Vagina (tissue), 2 donors: Measurements from ENCODE around the gene ATXN1. TPM values are rescaled to one million over a fixed set of nuclear protein-coding genes. Genes with fewer than 3 reads are reported as not detected.

ENCODE experiments used
- DNase-seq, 2 donors: peaks; one replicate each; pipeline ENCODE4 v3.0.0-alpha.2; 2017; ENCODE audit errors: extremely low spot score in 2 of 2
- H3K27ac ChIP-seq: fragments of 200-600 bp; sonication (generic); one replicate; pipeline ENCODE4 v1.5.1; 2019
- H3K27me3 ChIP-seq: fragments of 200-600 bp; sonication (generic); one replicate; pipeline ENCODE4 v1.5.1; 2019
- H3K36me3 ChIP-seq, 2 donors: fragments of 200-600 bp; sonication (generic); one replicate each; pipeline ENCODE4 v1.5.1; 2017 to 2019
- H3K4me1 ChIP-seq: fragments of 200-600 bp; sonication (generic); one replicate; pipeline ENCODE4 v1.5.1; 2019
- H3K4me3 ChIP-seq, 2 donors: fragments of 200-600 bp; sonication (generic); 1 replicate in 1 of 2; 2 replicates in 1 of 2; pipeline ENCODE4 v1.5.1; 2016 to 2019
- H3K9me3 ChIP-seq: fragments of 200-600 bp; sonication (generic); one replicate; pipeline ENCODE4 v1.5.1; 2019
- POLR2A ChIP-seq, 2 donors: fragments of 450-650 bp; IDR thresholded peaks; one replicate each; pipeline ENCODE4 v1.6.1; 2017; ENCODE audit warnings: antibody characterized with exemption in 2 of 2, mild to moderate bottlenecking in 2 of 2, moderate library complexity in 2 of 2
- POLR2AphosphoS5 ChIP-seq, 2 donors: sonication (generic); formaldehyde crosslinking; IDR thresholded peaks; one replicate each; pipeline ENCODE4 v1.9.0; 2017; ENCODE audit warnings: antibody characterized with exemption in 2 of 2, mild to moderate bottlenecking in 2 of 2, low read depth in 1 of 2; ENCODE audit not compliant: insufficient read depth in 1 of 2
- intact Hi-C: fragments of 100-400 bp; cut with DNase I; formaldehyde crosslinking; loops from one replicate; pipeline ENCODE4 v1.15.1; 2023
- total RNA-seq: library from RNA; depleted of rRNA; stranded (reverse); fragments of >200 nt; gene quantifications from one replicate; pipeline ENCODE4 v1.2.3, GENCODE V29; 2016
- TF ChIP-seq, protein P1 (sequence below), 3 experiments: fragments of 450-650 bp in 2 of 3; fragments of 200-600 bp in 1 of 3; sonication (generic) in 1 of 3; IDR thresholded peaks; one replicate each; pipeline ENCODE4 v1.5.1; 2017 to 2019; ENCODE audit warnings: antibody characterized with exemption in 3 of 3, mild to moderate bottlenecking in 2 of 3, moderate library complexity in 2 of 3

Gene ATXN1
- total RNA-seq, 1 donor from 2014 or later, result 43.2 TPM

DNA sequence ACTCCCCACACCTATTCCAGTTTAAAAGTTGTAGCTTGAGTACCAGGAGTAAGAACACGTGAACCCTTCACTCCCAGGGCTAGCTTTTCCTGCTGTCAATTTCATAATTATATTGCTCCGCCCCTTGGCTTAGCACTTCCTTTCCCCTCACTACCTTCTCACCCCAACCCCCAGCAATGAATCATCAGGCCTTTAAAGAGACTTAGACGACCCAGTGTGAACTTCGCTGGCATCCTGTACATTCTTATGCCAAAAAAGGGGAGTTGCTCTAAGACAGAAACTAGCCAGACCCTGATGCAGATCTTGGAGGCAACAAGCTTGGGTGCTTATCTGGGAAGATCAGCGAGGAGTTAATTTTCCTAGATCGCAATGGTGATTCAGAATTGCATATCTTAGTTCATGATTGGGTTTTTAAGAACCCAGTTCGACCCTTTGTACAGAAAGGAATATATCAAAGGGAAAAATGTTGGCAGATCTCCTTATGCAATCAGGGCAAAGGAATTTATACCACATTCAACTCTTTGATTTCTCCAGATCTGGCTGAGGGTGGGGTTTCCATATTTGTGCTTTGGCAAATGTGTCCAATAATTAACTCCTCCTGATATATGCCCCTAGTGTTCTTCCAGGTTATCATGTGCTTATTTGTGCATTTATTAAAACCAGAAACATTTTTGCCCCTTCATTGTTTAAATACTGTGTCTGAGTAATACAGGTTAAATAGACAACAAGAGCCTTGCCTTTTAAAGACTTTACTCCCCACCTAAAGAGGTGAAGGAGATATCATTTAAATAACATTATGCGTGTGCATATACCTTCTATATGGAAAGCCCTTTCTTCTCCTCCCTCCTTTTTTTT, 8.1 kb upstream of the ATXN1 start:
- Histone ChIP-seq H3K4me3 (no peak overlapping the region), H3K36me3 (no peaks in the 10 kb centered on the region), H3K9me3 (no peaks in the 10 kb centered on the region), H3K4me1 (peaks cover 41% of the 10 kb centered on the region), H3K27me3 (no peaks in the 10 kb centered on the region), H3K27ac (peak overlapping the region; percentile 34)
- DNase-seq, result no peak
- intact Hi-C loops, result loop anchor here (10.0 kb wide), 2 partner anchors 225 to 365 kb away; no protein-coding TSS in a partner anchor
- TF ChIP-seq POLR2A (IDR thresholded peaks at IDR 0.05) (no peak), POLR2AphosphoS5 (IDR thresholded peaks at IDR 0.05; ENCODE audit: insufficient read depth in 1 of 2, low read depth in 1 of 2) (peak in 1 of 2 donors; percentile 66)
- TF ChIP-seq, protein P1, sequence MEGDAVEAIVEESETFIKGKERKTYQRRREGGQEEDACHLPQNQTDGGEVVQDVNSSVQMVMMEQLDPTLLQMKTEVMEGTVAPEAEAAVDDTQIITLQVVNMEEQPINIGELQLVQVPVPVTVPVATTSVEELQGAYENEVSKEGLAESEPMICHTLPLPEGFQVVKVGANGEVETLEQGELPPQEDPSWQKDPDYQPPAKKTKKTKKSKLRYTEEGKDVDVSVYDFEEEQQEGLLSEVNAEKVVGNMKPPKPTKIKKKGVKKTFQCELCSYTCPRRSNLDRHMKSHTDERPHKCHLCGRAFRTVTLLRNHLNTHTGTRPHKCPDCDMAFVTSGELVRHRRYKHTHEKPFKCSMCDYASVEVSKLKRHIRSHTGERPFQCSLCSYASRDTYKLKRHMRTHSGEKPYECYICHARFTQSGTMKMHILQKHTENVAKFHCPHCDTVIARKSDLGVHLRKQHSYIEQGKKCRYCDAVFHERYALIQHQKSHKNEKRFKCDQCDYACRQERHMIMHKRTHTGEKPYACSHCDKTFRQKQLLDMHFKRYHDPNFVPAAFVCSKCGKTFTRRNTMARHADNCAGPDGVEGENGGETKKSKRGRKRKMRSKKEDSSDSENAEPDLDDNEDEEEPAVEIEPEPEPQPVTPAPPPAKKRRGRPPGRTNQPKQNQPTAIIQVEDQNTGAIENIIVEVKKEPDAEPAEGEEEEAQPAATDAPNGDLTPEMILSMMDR (IDR thresholded peaks at IDR 0.05), result no peak

DNA sequence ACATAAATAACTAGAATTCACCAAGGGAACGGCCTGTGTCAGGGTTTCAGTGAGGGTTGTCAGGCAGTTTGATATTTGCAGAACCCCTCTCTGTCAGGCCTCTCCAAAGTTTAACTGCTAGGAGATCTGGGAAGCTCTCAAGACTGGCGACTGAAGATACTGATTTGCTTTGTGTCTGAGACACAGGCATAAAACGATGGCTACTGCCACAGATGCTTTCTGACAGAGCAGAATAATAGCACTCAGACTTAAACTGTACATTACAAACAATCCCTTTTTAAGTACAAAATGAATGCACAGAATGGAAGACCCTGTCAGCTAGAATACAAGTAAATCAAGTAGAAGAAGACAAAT, 7.2 kb upstream of the ATXN1 start:
- H3K9me3 ChIP-seq, result no peaks in the 10 kb centered on the region
- TF ChIP-seq POLR2A (IDR thresholded peaks at IDR 0.05) (no peak), POLR2AphosphoS5 (IDR thresholded peaks at IDR 0.05; ENCODE audit: insufficient read depth in 1 of 2, low read depth in 1 of 2) (no peak)
- TF ChIP-seq, protein P1 (IDR thresholded peaks at IDR 0.05), result no peak
- H3K27ac ChIP-seq, result peak overlapping the region; percentile 34
- peaks cover 48% of the 10 kb centered on the region for H3K4me1 ChIP-seq
- H3K27me3 ChIP-seq, result no peaks in the 10 kb centered on the region
- DNase-seq, result no peak
- intact Hi-C loops, result loop anchor here (10.0 kb wide), 2 partner anchors 224 to 364 kb away; no protein-coding TSS in a partner anchor
- no peaks in the 10 kb centered on the region for H3K36me3 ChIP-seq
- no peak overlapping the region for H3K4me3 ChIP-seq

DNA sequence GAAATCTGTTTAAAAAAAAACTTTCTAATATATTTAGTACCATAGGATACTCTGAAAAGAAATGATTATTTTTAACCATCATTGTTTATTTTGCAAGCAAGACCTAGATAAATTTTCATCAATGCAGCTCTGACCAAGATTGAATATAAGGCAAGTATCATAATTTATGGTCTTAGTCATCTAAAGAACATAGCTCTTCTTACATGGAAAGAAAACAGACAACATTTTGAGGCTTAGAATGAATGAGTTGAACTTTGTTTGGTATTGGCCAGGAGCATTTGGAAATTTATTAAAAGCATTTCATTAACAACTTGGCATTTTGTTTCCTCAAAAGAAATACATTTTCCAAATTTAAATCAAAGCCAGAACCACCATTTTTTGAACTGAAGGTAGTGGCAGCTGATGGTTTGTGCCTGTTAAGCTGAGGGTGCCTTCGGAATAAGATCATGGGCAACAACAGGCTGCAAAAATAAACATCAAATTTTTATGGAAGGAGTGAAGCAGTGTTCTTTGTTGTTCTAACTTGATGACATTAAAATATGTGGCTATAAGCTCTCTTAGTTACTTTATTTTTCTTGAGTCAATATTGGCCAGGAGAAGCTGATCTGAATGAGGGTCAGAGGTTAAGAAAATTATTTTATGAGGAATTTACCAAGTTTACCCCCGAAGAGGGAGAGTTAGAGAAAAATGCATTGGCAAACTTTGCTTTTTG, 6.7 kb upstream of the ATXN1 start:
- H3K4me1 ChIP-seq, result peaks cover 48% of the 10 kb centered on the region
- no peak for TF ChIP-seq POLR2A (IDR thresholded peaks at IDR 0.05)
- TF ChIP-seq, protein P1 (IDR thresholded peaks at IDR 0.05), result no peak
- TF ChIP-seq POLR2AphosphoS5 (IDR thresholded peaks at IDR 0.05; ENCODE audit: insufficient read depth in 1 of 2, low read depth in 1 of 2), result no peak
- no peak for DNase-seq
- no peaks in the 10 kb centered on the region for H3K27me3 ChIP-seq
- no peak overlapping the region for H3K4me3 ChIP-seq
- intact Hi-C loops, result loop anchor here (10.0 kb wide), 2 partner anchors 223 to 363 kb away; no protein-coding TSS in a partner anchor
- H3K9me3 ChIP-seq, result no peaks in the 10 kb centered on the region
- H3K36me3 ChIP-seq, result no peaks in the 10 kb centered on the region
- H3K27ac ChIP-seq, result peak overlapping the region; percentile 34

DNA sequence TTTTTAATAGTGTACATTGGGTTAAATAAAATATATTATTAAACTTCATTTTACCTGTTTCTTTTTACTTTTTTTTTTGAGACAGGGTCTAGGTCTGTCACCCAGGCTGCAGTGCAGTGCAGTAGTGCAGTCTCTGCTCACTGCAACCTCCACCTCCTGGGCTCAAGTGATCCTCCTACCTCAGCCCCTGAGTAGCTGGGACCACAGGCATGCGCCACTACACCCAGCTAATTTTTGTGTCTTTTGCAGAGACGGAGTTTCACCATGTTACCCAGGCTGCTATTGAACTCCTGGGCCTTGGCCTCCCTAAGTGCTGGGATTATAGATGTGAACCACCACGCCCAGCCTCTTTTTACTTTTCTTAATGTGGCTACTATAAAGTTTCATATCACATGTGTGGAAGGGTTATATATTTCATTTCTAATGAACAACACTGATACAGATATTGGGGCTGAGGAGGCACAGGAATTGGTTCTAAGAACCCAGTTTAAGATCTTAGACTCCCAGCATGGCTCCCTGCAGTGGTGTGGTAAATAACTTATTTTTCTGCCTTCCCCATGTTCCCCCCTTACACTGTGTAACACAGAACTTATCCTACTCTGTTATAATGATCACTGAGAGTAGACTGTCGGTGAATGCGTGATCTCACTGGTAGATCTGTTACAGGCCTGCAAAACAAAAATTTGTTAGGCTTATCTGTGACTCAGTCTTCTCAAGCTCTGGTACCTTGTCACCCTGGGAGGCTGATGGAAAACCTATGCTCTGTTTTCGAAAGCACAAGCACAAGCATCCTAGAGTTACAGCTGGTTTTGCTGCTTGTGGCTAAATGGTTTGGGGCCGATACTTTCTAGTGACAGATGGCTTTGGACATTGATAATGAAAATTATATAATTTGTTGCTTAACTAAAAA, 5.8 kb upstream of the ATXN1 start:
- Histone ChIP-seq H3K27me3 (no peaks in the 10 kb centered on the region), H3K36me3 (no peaks in the 10 kb centered on the region), H3K4me3 (no peak overlapping the region), H3K9me3 (no peaks in the 10 kb centered on the region), H3K27ac (no peak overlapping the region), H3K4me1 (peaks cover 48% of the 10 kb centered on the region)
- TF ChIP-seq POLR2A (IDR thresholded peaks at IDR 0.05) (no peak), POLR2AphosphoS5 (IDR thresholded peaks at IDR 0.05; ENCODE audit: insufficient read depth in 1 of 2, low read depth in 1 of 2) (no peak)
- TF ChIP-seq, protein P1 (IDR thresholded peaks at IDR 0.05), result no peak
- no peak for DNase-seq
- intact Hi-C loops, result loop anchor here (10.0 kb wide), 2 partner anchors 222 to 362 kb away; no protein-coding TSS in a partner anchor
